RWPE2 (cell line): Measurements from ENCODE around the gene GID8.
"Not testable (repeated sequence)": the region's sequence is repeated elsewhere in the genome, so short reads cannot be mapped to it uniquely, and the experiment has no call there.

Experiments
- ATAC-seq: fragments of 200-7000 bp; cut with Tn5 transposase; 3 replicates; pipeline ENCODE4 v1.9.1; 2021; ENCODE audit warnings: low read depth
- DNase-seq: peaks from one replicate; pipeline ENCODE4 v3.0.0-alpha.2; 2020; ENCODE audit warnings: low spot score
- H3K27ac ChIP-seq: fragments of 450-650 bp; 2 replicates; pipeline ENCODE4 v1.5.1; 2017; ENCODE audit warnings: mild to moderate bottlenecking; ENCODE audit not compliant: poor library complexity, severe bottlenecking
- H3K27me3 ChIP-seq: fragments of 250-450 bp; sonication (Bioruptor Pico); 2 replicates; pipeline ENCODE4 v1.5.1; 2021; ENCODE audit warnings: mild to moderate bottlenecking, moderate library complexity; ENCODE audit not compliant: insufficient read depth, poor library complexity, severe bottlenecking
- H3K36me3 ChIP-seq: fragments of 250-450 bp; sonication (Bioruptor Pico); 2 replicates; pipeline ENCODE4 v1.5.1; 2020; ENCODE audit warnings: low read depth, mild to moderate bottlenecking, moderate library complexity
- H3K4me1 ChIP-seq: fragments of 250-450 bp; sonication (Bioruptor Pico); 2 replicates; pipeline ENCODE4 v1.5.1; 2021; ENCODE audit warnings: mild to moderate bottlenecking, moderate library complexity; ENCODE audit not compliant: insufficient read depth, poor library complexity, severe bottlenecking
- H3K4me3 ChIP-seq: fragments of 250-450 bp; sonication (Bioruptor Pico); 2 replicates; pipeline ENCODE4 v1.5.1; 2021; ENCODE audit warnings: mild to moderate bottlenecking, moderate library complexity; ENCODE audit not compliant: severe bottlenecking
- H3K9me3 ChIP-seq: fragments of 250-450 bp; sonication (Bioruptor Pico); 2 replicates; pipeline ENCODE4 v1.5.1; 2021; ENCODE audit warnings: mild to moderate bottlenecking, moderate library complexity; ENCODE audit not compliant: severe bottlenecking
- TF ChIP-seq, protein P1 (sequence below): fragments of 450-650 bp; IDR thresholded peaks from one replicate; pipeline ENCODE4 v1.5.1; 2017; ENCODE audit warnings: mild to moderate bottlenecking, moderate library complexity; ENCODE audit not compliant: poor library complexity, severe bottlenecking

GID8 gene

DNA sequence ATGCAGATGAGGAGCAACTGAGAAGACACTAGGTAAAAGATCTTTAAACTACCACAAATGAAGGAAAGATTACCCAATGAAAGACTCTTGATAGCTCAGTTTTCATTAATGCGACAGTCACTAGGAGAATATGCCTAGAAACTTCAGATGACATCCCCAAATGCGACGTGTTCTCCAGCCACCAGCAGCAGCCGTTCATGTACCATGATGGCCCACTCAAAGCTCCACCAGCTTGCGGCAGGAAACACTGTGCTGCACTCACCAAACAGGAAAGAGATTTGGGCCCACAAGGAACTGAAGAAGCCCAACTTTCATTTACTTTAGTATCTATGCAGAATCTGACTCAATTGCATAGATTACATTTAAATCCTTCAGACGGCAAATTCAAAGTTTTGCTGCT lies 19.1 kb upstream of the GID8 start:
- DNase-seq (peak; percentile 48), ATAC-seq (no peak)
- Histone ChIP-seq H3K27me3 (no peaks in the 10 kb centered on the region), H3K27ac (no peak overlapping the region), H3K4me1 (peaks cover 41% of the 10 kb centered on the region), H3K9me3 (no peaks in the 10 kb centered on the region), H3K4me3 (no peak overlapping the region), H3K36me3 (peaks cover 46% of the 10 kb centered on the region)
- TF ChIP-seq, protein P1, sequence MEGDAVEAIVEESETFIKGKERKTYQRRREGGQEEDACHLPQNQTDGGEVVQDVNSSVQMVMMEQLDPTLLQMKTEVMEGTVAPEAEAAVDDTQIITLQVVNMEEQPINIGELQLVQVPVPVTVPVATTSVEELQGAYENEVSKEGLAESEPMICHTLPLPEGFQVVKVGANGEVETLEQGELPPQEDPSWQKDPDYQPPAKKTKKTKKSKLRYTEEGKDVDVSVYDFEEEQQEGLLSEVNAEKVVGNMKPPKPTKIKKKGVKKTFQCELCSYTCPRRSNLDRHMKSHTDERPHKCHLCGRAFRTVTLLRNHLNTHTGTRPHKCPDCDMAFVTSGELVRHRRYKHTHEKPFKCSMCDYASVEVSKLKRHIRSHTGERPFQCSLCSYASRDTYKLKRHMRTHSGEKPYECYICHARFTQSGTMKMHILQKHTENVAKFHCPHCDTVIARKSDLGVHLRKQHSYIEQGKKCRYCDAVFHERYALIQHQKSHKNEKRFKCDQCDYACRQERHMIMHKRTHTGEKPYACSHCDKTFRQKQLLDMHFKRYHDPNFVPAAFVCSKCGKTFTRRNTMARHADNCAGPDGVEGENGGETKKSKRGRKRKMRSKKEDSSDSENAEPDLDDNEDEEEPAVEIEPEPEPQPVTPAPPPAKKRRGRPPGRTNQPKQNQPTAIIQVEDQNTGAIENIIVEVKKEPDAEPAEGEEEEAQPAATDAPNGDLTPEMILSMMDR, result no peak

DNA sequence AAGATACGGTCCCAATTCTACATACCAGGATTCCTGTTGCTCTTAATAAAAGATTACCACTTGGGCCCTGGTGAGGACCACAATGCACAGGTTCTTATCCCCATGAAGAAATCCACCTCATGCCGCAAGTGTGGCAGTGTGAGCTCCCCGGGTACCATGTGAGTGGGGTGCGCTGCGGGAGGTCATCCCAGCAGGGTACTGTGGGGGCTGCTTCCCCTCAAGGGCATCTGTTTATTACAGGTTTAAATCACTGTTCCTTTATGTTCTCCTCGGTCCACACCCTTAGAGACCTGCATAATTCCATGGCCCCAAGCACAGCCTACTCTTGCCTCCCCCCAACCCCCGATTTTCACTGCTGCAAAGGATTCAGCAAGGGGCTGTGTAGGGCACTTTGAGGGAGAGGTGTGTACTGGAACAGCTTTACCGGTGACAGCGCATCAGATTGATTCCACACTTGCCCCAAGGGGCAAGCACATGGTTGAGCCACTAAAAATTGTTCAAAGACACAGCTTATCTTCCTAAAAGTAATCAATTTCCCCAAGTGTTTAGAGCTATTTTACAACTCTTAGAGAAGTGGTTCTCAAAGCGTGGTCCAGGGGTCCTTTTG lies 17.8 kb upstream of the GID8 start:
- Histone ChIP-seq H3K36me3 (peaks cover 33% of the 10 kb centered on the region), H3K27ac (no peak overlapping the region), H3K9me3 (no peaks in the 10 kb centered on the region), H3K27me3 (no peaks in the 10 kb centered on the region), H3K4me1 (peaks cover 50% of the 10 kb centered on the region), H3K4me3 (no peak overlapping the region)
- DNase-seq (peak; percentile 70), ATAC-seq (no peak)
- TF ChIP-seq, protein P1, result no peak

DNA sequence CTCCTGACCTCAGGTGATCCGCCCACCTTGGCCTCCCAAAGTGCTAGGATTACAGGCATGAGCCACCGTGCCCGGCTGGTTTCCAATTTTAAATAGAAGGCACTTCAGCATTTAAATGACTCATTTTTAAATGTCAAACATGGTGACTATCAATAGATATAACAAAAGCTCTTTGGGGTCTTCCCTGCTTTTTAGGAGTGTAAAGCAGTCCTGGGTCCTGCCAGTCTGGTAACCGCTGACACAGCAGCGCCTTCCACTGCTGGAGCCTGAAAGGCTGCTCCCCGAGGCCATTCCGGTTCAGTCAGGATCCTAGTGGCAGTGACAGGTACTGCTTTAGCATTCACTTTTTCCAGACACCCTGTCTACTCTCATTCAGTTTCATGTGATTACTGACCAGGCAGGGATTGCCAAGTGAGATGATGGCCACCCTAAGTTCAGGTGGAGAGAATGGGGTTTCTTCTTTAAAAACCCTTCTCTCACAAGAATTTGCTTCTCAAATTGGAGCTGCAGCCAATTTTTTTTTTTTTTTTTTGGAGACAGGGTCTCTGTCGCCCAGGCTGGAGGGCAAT lies 16.7 kb upstream of the GID8 start:
- Histone ChIP-seq H3K4me1 (peaks cover 50% of the 10 kb centered on the region), H3K27ac (no peak overlapping the region), H3K4me3 (no peak overlapping the region), H3K9me3 (no peaks in the 10 kb centered on the region), H3K27me3 (no peaks in the 10 kb centered on the region), H3K36me3 (peaks cover 23% of the 10 kb centered on the region)
- ATAC-seq (peak; percentile 17; the same call in 2 of the 3 replicates), DNase-seq (peak; percentile 76)
- TF ChIP-seq, protein P1, result peak; percentile 69

DNA sequence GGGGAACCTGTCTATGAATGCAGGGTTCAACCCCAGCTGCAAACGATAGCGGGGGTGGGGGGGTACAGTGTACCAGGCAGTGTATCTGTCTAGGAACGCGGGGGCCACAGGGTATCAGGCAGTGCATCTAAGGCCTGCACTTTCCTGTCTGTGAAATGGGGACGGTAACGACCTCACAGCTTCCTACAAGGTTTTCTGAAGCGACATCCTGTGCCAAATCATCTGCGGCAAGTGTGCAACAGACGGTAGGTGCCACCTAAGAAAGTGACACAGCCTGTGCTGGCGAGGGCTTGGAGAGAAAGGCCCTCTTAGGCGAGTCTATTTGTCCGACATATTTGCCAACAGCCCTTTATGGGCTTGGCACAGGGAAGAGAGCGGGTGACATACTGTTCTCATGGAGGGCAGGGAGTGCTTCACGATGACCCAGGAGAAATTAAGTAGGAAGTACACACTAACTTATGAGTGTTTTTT lies 15.5 kb upstream of the GID8 start:
- DNase-seq, result peak; percentile 84
- H3K36me3 ChIP-seq, result peaks cover 20% of the 10 kb centered on the region
- H3K4me3 ChIP-seq, result no peak overlapping the region
- no peak for ATAC-seq
- H3K27ac ChIP-seq, result peak overlapping the region; percentile 82
- no peaks in the 10 kb centered on the region for H3K9me3 ChIP-seq
- peaks cover 39% of the 10 kb centered on the region for H3K4me1 ChIP-seq
- TF ChIP-seq, protein P1, result no peak
- H3K27me3 ChIP-seq, result no peaks in the 10 kb centered on the region

DNA sequence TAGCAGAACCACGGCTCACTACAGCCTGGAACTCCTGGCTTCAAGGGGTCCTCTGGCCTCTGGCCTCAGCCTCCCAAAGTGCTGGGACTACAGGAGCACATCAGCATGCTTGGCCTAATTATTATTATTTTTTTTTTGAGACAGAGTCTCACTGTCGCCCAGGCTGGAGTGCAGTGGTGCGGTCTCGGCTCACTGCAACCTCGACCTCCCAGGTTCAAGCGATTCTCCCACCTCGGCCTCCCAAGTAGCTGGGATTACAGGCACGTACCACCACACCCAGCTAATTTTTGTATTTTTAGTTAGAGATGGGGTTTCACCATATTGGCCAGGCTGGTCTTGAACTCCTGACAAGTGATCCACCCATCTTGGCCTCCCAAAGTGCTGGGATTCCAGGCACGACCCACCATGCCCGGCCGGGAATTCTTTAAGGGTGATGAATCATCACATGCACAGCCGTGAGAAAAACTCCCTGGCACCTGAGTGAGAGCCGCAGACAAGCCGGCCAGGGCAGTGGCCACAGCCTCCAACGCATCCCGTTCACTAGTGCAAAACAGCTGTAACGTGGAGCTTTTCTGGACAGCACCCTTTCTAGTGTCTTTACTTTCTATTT lies 14.8 kb upstream of the GID8 start:
- peak; percentile 99 for DNase-seq
- H3K4me3 ChIP-seq, H3K27me3 ChIP-seq, H3K9me3 ChIP-seq: not testable (repeated sequence)
- H3K4me1 ChIP-seq, result peaks cover 34% of the 10 kb centered on the region
- ATAC-seq, result peak; percentile 46
- peaks cover 20% of the 10 kb centered on the region for H3K36me3 ChIP-seq
- H3K27ac ChIP-seq, result peak overlapping the region; percentile 82
